Upper lobe of left lung (tissue), 6 donors: ENCODE data around the gene TRPM2. TPM values are rescaled to one million over a fixed set of nuclear protein-coding genes. Genes with fewer than 3 reads are reported as not detected.
A peak's percentile ranks its signal among the peaks of the same experiment; 100 is the strongest.
"Not testable (repeated sequence)": the region's sequence is repeated elsewhere in the genome, so short reads cannot be mapped to it uniquely, and the experiment has no call there.

Experiments
- ATAC-seq, 2 donors: fragments of 200-7000 bp; cut with Tn5 transposase; one replicate each; pipeline ENCODE4 v1.9.1; 2022; ENCODE audit warnings: mild to moderate bottlenecking in 2 of 2, moderate library complexity in 2 of 2; ENCODE audit not compliant: low FRiP score in 2 of 2
- DNase-seq, 2 donors: peaks; one replicate each; pipeline ENCODE4 v3.0.0-alpha.2; 2019 to 2020
- H3K27ac ChIP-seq, 4 donors: fragments of 200-600 bp; sonication (generic); one replicate each; pipeline ENCODE4 v1.5.1; 2016 to 2019
- H3K27me3 ChIP-seq, 4 donors: fragments of 200-600 bp; sonication (generic); one replicate each; pipeline ENCODE4 v1.5.1; 2017 to 2019
- H3K36me3 ChIP-seq, 4 donors: fragments of 200-600 bp; sonication (generic); one replicate each; pipeline ENCODE4 v1.5.1; 2016 to 2019
- H3K4me1 ChIP-seq, 4 donors: fragments of 200-600 bp; sonication (generic); one replicate each; pipeline ENCODE4 v1.5.1; 2018 to 2019
- H3K4me3 ChIP-seq, 4 donors: fragments of 200-600 bp; sonication (generic); one replicate each; pipeline ENCODE4 v1.5.1; 2017 to 2019; ENCODE audit warnings: mild to moderate bottlenecking in 2 of 4, moderate library complexity in 1 of 4
- H3K9me3 ChIP-seq, 4 donors: fragments of 200-600 bp; sonication (generic); one replicate each; pipeline ENCODE4 v1.5.1; 2018 to 2019
- EP300 ChIP-seq, 4 donors: sonication (generic); formaldehyde crosslinking; IDR thresholded peaks; one replicate each; pipeline ENCODE4 v1.5.1; 2017; ENCODE audit warnings: antibody characterized with exemption in 4 of 4, control low read depth in 2 of 4
- POLR2A ChIP-seq, 4 donors: fragments of 450-650 bp; IDR thresholded peaks; one replicate each; pipeline ENCODE4 v1.5.1; 2016 to 2017; ENCODE audit warnings: antibody characterized with exemption in 4 of 4, mild to moderate bottlenecking in 2 of 4
- POLR2AphosphoS5 ChIP-seq, 2 donors: sonication (generic); formaldehyde crosslinking; IDR thresholded peaks; one replicate each; pipeline ENCODE4 v1.5.1; 2017; ENCODE audit warnings: antibody characterized with exemption in 2 of 2
- WGBS, 2 donors: methylation state at CpG; one replicate each; pipeline ENCODE4 v1.1.5; 2017 to 2018; 5-methylcytosine and 5-hydroxymethylcytosine counted together
- total RNA-seq, 6 donors: library from RNA; depleted of rRNA in 4 of 6; stranded (reverse); fragments of >200 nt in 4 of 6; gene quantifications; one replicate each; pipeline versions ENCODE4 v1.1.0 to v1.2.1, GENCODE V29; 2016 to 2021
- TF ChIP-seq, protein P1 (sequence below), 6 experiments: fragments of 450-650 bp in 4 of 6; fragments of 200-600 bp in 2 of 6; sonication (generic) in 2 of 6; IDR thresholded peaks; one replicate each; pipeline ENCODE4 v1.5.1; 2016 to 2019; ENCODE audit warnings: antibody characterized with exemption in 6 of 6
- donor health status: DM: no; HTN: no; CAD: no; lungs with moderate emphysema.
- donor health status: DM: no; HTN: yes; CAD: no; lungs with severe emphysema.

TRPM2 gene
- total RNA-seq, 6 donors from 2014 or later: 2.2 to 37.7 (median 12.7) TPM

DNA sequence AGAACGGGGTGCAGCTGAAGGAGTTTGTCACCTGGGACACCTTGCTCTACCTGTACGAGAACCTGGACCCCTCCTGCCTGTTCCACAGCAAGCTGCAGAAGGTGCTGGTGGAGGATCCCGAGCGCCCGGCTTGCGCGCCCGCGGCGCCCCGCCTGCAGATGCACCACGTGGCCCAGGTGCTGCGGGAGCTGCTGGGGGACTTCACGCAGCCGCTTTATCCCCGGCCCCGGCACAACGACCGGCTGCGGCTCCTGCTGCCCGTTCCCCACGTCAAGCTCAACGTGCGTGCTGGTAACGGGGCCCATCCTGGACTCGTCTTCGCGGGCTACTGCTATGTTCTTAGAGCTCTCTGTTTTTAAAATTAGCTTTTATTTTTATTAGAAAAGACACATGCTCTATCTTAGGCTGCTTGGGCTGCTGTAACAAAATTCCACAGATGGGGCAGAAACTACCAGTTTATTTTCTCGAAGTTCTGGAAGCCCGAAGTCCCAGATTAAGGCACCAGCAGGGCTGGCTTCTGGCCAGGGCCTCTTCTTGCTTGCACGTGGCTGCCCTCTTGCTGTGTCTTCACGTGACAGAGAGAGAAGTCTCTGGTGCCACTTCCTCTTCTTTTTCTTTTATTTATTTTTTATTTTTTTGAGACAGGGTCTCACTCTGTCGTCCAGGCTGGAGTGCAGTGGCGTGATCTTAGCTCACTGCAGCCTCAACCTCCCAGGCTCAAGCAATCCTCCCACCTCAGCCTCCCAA is 38.1 kb downstream of the TRPM2 start:
- H3K4me1 ChIP-seq: no peaks in the 10 kb centered on the region
- ATAC-seq: peak in 1 of 2 donors; percentile 44
- H3K9me3 ChIP-seq: peaks cover 0 to 5% (median 4%) of the 10 kb centered on the region in 4 donors
- DNase-seq: peak; percentile 75 to 77
- no peak for TF ChIP-seq EP300 (IDR thresholded peaks at IDR 0.05)
- TF ChIP-seq, protein P1, sequence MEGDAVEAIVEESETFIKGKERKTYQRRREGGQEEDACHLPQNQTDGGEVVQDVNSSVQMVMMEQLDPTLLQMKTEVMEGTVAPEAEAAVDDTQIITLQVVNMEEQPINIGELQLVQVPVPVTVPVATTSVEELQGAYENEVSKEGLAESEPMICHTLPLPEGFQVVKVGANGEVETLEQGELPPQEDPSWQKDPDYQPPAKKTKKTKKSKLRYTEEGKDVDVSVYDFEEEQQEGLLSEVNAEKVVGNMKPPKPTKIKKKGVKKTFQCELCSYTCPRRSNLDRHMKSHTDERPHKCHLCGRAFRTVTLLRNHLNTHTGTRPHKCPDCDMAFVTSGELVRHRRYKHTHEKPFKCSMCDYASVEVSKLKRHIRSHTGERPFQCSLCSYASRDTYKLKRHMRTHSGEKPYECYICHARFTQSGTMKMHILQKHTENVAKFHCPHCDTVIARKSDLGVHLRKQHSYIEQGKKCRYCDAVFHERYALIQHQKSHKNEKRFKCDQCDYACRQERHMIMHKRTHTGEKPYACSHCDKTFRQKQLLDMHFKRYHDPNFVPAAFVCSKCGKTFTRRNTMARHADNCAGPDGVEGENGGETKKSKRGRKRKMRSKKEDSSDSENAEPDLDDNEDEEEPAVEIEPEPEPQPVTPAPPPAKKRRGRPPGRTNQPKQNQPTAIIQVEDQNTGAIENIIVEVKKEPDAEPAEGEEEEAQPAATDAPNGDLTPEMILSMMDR (IDR thresholded peaks at IDR 0.05): no peak
- no peak for TF ChIP-seq POLR2AphosphoS5 (IDR thresholded peaks at IDR 0.05)
- TF ChIP-seq POLR2A (IDR thresholded peaks at IDR 0.05): no peak
- H3K4me3 ChIP-seq: no peak overlapping the region
- H3K36me3 ChIP-seq: no peaks in the 10 kb centered on the region
- 55 to 57% methylated on average over 31 to 34 of the region's 34 CpGs for WGBS, 2 donors
- no peak overlapping the region for H3K27ac ChIP-seq
- H3K27me3 ChIP-seq: no peaks in the 10 kb centered on the region

DNA sequence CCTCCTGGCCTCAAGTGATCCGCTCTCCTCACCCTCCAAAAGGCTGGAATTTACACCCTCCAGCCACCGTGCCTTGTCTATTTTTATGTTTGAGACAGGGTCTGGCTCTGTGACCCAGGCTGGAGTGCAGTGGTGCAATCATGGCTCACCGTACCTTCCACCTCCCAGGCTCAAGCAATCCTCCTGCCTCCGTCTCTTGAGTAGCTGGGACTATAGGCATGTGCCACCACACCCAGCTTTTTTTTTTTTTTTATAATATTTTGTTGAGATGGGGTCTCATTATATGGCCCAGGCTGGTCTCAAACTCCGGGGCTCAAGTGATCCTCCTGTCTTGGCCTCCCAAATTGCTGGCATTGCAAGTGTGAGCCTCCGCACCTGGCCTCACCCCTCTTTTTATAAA is 38.8 kb downstream of the TRPM2 start:
- DNase-seq: no peak
- Histone ChIP-seq H3K9me3 (no peaks in the 10 kb centered on the region), H3K27ac (no peak overlapping the region), H3K4me1 (no peaks in the 10 kb centered on the region), H3K36me3 (no peaks in the 10 kb centered on the region), H3K27me3 (no peaks in the 10 kb centered on the region), H3K4me3 (no peak overlapping the region)
- no peak for ATAC-seq
- TF ChIP-seq EP300 (IDR thresholded peaks at IDR 0.05) (no peak), POLR2A (IDR thresholded peaks at IDR 0.05) (no peak), POLR2AphosphoS5 (IDR thresholded peaks at IDR 0.05) (no peak)
- TF ChIP-seq, protein P1 (IDR thresholded peaks at IDR 0.05): no peak
- WGBS, 2 donors: 81 to 95% methylated on average over 6 of the region's 6 CpGs

DNA sequence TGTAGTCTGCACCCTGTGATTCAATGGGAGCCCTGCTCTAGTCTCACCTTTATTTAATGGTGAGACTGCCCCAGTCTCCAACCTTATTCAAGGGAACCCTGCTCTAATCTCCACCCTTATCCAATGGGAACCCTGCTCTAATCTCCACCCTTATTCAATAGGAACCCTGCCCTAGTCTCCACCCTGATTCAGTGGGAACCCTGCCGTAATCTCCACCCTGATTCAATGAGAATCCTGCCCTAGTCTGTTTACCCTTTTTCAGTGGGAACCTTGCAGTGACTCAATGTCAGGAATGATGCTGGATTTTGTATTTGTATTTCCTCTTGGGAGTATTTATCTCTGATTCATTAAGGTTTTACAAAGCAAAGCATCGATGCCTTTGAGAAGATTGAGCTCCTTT is 39.5 kb downstream of the TRPM2 start:
- Histone ChIP-seq H3K27ac (no peak overlapping the region), H3K4me1 (no peaks in the 10 kb centered on the region), H3K9me3 (no peaks in the 10 kb centered on the region), H3K36me3 (no peaks in the 10 kb centered on the region), H3K4me3 (no peak overlapping the region), H3K27me3 (no peaks in the 10 kb centered on the region)
- TF ChIP-seq EP300 (IDR thresholded peaks at IDR 0.05) (no peak), POLR2AphosphoS5 (IDR thresholded peaks at IDR 0.05) (no peak), POLR2A (IDR thresholded peaks at IDR 0.05) (no peak)
- TF ChIP-seq, protein P1 (IDR thresholded peaks at IDR 0.05): no peak
- ATAC-seq (no peak), DNase-seq (no peak)
- WGBS, 2 donors: 63 to 93% methylated on average over 2 of the region's 2 CpGs

DNA sequence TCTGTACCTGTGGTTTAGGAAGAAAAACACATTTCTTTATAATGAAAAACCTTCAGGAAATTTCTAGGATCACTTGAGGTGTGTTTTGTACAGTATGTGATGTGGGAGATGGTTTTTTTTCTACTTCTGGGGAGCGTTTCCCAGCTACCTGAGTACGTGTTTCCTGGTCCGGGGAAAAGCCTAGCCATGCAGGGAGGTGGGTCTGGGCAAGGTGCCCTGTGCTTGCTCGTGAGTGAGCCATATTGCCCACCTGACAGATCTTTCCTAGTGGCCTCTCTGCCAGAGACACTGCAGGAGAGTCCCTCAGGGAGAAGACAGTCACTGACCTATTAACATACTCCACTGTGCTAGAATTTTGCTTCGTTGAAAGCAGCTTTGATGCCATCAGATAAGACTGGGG is 41.3 kb downstream of the TRPM2 start:
- 50 to 53% methylated on average over 5 of the region's 5 CpGs for WGBS, 2 donors
- TF ChIP-seq POLR2A (IDR thresholded peaks at IDR 0.05): no peak
- TF ChIP-seq, protein P1 (IDR thresholded peaks at IDR 0.05): no peak
- TF ChIP-seq POLR2AphosphoS5 (IDR thresholded peaks at IDR 0.05): no peak
- TF ChIP-seq EP300 (IDR thresholded peaks at IDR 0.05): no peak
- Histone ChIP-seq H3K27ac (no peak overlapping the region), H3K9me3 (no peaks in the 10 kb centered on the region), H3K4me3 (no peak overlapping the region), H3K4me1 (no peaks in the 10 kb centered on the region), H3K27me3 (no peaks in the 10 kb centered on the region), H3K36me3 (peaks cover 0 to 6% (median 0%) of the 10 kb centered on the region in 4 donors)
- ATAC-seq (no peak), DNase-seq (no peak)

DNA sequence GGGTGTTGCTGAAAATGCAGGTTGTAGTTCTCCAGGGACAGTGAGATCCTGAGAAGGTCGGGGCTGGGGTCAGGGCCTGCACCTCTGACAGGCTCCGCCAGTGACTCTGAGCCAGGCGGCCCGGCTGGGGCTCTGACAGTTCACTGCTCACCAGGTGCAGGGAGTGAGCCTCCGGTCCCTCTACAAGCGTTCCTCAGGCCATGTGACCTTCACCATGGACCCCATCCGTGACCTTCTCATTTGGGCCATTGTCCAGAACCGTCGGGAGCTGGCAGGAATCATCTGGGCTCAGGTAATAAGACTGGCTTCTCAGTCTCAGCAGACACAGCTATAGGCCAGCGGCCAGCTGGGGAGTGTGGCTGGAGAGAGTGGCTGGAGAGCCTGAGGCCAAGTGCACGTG is 41.8 kb downstream of the TRPM2 start:
- Histone ChIP-seq H3K4me1 (no peaks in the 10 kb centered on the region), H3K27ac (no peak overlapping the region), H3K36me3 (peaks cover 0 to 6% (median 0%) of the 10 kb centered on the region in 4 donors), H3K27me3 (no peaks in the 10 kb centered on the region), H3K4me3 (no peak overlapping the region), H3K9me3 (no peaks in the 10 kb centered on the region)
- peak in 1 of 2 donors; percentile 31 for DNase-seq
- WGBS, 2 donors: 62 to 68% methylated on average over 6 to 11 of the region's 11 CpGs
- TF ChIP-seq POLR2AphosphoS5 (IDR thresholded peaks at IDR 0.05): no peak
- TF ChIP-seq, protein P1 (IDR thresholded peaks at IDR 0.05): no peak
- TF ChIP-seq EP300 (IDR thresholded peaks at IDR 0.05): no peak
- no peak for TF ChIP-seq POLR2A (IDR thresholded peaks at IDR 0.05)
- no peak for ATAC-seq

DNA sequence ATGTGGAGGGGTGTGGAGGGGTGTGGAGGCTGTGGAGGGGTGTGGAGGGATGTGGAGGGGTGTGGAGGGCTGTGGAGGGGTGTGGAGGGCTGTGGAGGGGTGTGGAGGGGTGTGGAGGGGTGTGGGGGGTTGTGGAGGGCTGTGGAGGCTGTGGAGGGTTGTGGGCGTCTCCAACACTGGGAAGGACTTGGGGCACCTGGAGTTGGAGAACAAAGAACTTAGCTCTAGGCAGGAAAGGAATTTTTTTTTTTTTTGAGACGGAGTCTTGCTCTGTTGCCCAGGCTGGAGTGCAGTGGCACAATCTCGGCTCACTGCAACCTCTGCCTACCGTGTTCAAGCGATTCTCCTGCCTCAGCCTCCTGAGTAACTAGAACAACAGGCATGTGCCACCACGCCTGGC is 43.4 kb downstream of the TRPM2 start:
- not testable (repeated sequence) for H3K9me3 ChIP-seq, H3K27me3 ChIP-seq, ATAC-seq, H3K4me1 ChIP-seq, H3K36me3 ChIP-seq, H3K27ac ChIP-seq, DNase-seq, H3K4me3 ChIP-seq
- WGBS, 2 donors: 85 to 87% methylated on average over 6 of the region's 6 CpGs
